ENCODE data around the gene SUFU.

Gene SUFU

GRCh38 chr10:102649797-102650654 is 146.3 kb downstream of the SUFU start:
- CTCF ChIA-PET = interaction anchor here (0.6 to 0.7 kb wide), 3 partner anchors 23 to 703 kb away, joined by 4 to 5 read pairs (median 4); no protein-coding TSS in a partner anchor
- POLR2A ChIA-PET (ENCODE audit: low non-redundant PET) = no interaction called here

GRCh38 chr10:102650655-102651454 is 147.1 kb downstream of the SUFU start:
- CTCF ChIA-PET = interaction anchor here (0.6 kb wide), 2 partner anchors 248 to 702 kb away, joined by 3 to 4 read pairs; no protein-coding TSS in a partner anchor
- POLR2A ChIA-PET (ENCODE audit: low non-redundant PET) = no interaction called here
- DNase-seq (ENCODE audit: low spot score) = no peak
- peak overlapping the region; percentile 100 for H3K27ac ChIP-seq
- TF ChIP-seq CTCF (conservative IDR thresholded peaks at IDR 0.05; ENCODE audit: low read depth) = no peak

More at GRCh38 chr10:102649797-102650654, 146.3 kb downstream of the SUFU start:
- peak overlapping the region; percentile 100 for H3K27ac ChIP-seq
- no peak for DNase-seq (ENCODE audit: low spot score)
- TF ChIP-seq CTCF (conservative IDR thresholded peaks at IDR 0.05; ENCODE audit: low read depth) = no peak

GRCh38 chr10:102651455-102652169 is 147.8 kb downstream of the SUFU start:
- no peak for DNase-seq (ENCODE audit: low spot score)
- ChIA-PET POLR2A (ENCODE audit: low non-redundant PET) (no interaction called here), CTCF (interaction anchor here (0.6 kb wide), 2 partner anchors 148 to 248 kb away, joined by 3 read pairs; partner anchors contain the start of gene SUFU)
- H3K27ac ChIP-seq = peak overlapping the region; percentile 100
- no peak for TF ChIP-seq CTCF (conservative IDR thresholded peaks at IDR 0.05; ENCODE audit: low read depth)

- no peak for TF ChIP-seq CTCF (conservative IDR thresholded peaks at IDR 0.05; ENCODE audit: low read depth)
- ChIA-PET CTCF (interaction anchor here (0.6 kb wide), 1 partner anchor 148 kb away, joined by 3 read pairs; the partner anchor contains the start of gene SUFU), POLR2A (ENCODE audit: low non-redundant PET) (interaction anchor here (0.7 kb wide), 1 partner anchor 193 kb away, joined by 6 read pairs; no protein-coding TSS in a partner anchor)
- no peak for DNase-seq (ENCODE audit: low spot score)
- H3K27ac ChIP-seq = peak overlapping the region; percentile 100
Measured at GRCh38 chr10:102652170-102652916, 148.6 kb downstream of the SUFU start.

- H3K27ac ChIP-seq = peak overlapping the region; percentile 53
- ChIA-PET CTCF (no interaction called here), POLR2A (ENCODE audit: low non-redundant PET) (interaction anchor here (0.7 kb wide), 1 partner anchor 194 kb away, joined by 6 read pairs; no protein-coding TSS in a partner anchor)
- DNase-seq (ENCODE audit: low spot score) = no peak
- no peak for TF ChIP-seq CTCF (conservative IDR thresholded peaks at IDR 0.05; ENCODE audit: low read depth)
Measured at GRCh38 chr10:102653060-102653459, 149.3 kb downstream of the SUFU start.
